GM18868 (cell line): Measurements from ENCODE around the gene MYL7.

Source experiments
- ATAC-seq: cut with Tn5 transposase; IDR thresholded peaks from one replicate; pipeline ENCODE4 v1.9.1; 2021; ENCODE audit warnings: mild to moderate bottlenecking, moderate library complexity; ENCODE audit not compliant: unreplicated experiment

The MYL7 gene

DNA sequence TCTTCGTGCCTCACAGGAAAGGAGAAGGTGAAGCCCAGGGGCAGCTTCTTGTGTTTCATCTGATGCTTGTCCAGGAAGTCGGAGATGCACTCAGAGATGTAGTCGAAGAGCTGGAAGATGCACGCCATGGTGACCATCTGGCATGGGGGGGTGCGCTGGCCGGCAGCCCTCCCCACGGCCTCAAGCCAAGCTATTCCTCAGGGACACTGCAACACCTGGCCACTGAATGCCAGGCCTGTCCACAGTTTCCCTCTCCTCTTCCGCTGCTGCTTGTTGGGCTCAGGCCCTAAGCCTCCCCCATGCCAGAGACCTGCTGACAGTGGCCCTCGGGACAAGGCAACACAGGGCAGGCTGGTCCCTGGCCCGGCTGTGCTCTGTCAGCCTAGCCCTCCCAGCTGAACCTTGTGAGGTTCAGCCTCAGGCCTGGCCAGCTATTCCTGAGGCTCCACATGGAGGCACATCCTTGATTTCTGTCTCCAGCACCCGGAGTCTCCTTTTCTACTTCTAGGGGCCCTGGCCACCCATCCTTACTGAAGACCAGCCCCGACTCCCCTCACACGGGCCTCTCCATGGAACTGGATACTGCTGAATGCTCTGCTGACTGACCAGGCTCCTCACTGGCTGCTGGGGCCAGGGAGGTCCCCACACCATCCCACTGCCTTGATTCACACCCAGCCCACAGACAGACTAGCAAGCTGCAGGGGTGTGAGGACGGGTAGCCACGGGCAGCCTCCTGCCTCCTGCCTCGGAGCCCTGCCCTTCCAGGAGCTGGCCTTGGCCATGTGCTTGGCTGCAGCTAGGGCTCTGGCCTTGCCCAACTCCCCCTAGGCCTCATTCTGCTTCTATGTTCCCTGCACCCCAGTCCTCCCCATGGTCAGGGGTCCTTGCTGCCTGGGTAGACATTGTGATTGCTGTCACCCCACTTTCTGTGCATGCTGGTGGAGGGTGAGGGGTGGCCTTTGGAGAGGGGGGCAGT, 10.1 kb upstream of the MYL7 start:
- ATAC-seq, result no peak

DNA sequence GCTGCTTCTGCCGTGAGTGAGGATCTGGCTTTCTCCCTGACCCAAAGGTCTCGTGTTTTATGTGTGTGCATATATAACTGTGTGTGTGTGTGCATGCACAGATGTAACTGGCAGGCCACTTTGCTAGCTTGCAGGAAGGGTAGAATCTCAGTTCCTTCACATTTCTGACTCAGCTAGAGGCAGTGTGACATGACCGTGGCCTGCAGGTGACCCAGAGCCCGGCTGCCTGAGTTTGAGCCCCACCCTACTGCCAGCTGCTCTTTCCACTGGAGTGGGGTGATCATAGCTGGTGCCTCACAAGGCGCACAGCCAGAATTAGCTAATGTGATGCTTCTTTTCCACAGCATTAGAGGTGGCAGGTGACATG, 9.3 kb upstream of the MYL7 start:
- peak; percentile 85 for ATAC-seq

DNA sequence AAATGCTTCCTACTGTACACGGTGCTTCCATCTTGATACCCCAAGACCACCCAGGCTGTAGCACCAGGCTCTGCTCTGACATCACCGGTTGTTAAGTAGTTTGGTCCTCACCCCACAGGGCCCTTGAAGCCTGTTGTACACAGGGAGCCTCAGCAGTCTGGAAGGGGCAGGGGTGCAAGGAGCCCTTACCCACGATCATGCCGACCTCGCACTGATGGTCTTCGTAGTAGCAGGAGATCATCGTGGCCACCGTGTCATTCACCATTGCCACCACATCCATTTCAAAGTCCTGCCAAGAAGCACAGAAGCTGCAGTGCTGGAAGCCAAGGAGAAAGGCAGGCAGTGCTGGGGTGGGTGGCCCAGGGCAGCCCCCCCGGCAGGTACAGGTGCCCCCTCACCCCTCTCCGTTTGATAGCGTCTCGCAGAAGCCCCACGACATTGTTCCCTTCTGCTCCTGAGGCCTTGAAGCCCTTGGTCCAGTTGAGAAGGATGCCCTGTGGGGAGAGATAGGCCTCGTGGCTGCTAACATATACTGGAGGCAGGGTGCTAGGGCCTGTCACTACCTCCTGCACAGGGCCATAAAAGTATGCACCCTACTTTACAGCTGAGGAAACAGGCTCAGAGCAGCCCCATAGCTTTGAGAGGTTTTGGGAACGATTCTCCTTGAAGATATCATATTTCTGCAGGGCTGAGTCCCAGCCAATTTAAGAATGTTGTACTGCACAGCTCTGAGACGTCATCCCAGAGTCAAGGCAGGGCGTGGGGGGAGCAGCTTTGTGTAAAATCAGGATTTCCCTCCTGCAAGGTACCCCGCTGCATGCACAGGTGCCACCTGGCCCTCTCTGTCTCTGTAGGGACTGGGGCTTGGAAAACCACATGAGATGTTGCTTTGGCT, 8.7 kb upstream of the MYL7 start:
- ATAC-seq, result no peak

DNA sequence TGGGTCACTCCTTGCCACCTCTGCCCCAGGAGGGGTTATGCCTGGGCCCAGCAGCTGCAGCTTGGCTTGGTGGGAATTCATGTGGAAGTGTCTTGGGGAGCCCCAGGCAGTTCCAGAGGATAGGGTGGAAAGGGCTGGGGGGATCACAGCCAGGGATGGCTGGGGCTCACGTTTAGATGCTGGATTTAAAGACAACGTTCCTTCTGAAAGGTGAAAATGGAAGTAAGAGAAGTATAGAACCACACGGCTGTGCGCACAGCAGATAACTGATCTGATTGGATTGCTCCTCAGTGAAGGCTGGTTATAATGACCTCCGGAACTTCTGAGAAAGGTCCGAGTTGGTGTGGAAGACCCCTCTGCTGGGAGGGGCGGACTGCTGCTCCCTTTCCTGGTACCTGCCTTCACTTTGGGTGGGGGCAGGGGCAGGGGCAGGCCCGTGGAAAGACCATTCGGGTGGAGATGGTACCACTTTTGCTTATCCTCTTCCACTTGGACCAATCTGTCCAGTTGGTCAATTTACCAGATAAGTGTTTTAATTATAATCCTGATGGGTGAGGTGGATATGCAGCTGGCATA, 7.9 kb upstream of the MYL7 start:
- no peak for ATAC-seq

DNA sequence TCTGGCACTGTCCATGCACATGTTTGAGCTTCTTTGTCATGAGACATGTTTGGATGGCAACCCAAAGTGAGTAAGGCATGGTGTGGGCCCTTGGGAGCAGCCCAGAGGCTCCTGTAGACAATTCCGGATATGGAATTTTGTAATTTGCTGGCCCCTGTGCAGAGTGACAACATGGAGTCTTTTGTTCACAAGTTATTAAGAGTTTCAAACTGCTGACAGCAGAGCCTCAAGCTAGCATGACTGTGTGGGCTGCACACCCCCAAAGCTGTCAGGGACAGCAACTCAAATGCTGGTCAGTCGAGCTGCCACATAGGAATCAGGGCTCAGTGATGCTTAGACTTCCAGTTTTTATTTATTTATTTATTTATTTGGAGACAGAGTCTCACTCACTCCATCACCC, 7.0 kb upstream of the MYL7 start:
- ATAC-seq, result no peak

DNA sequence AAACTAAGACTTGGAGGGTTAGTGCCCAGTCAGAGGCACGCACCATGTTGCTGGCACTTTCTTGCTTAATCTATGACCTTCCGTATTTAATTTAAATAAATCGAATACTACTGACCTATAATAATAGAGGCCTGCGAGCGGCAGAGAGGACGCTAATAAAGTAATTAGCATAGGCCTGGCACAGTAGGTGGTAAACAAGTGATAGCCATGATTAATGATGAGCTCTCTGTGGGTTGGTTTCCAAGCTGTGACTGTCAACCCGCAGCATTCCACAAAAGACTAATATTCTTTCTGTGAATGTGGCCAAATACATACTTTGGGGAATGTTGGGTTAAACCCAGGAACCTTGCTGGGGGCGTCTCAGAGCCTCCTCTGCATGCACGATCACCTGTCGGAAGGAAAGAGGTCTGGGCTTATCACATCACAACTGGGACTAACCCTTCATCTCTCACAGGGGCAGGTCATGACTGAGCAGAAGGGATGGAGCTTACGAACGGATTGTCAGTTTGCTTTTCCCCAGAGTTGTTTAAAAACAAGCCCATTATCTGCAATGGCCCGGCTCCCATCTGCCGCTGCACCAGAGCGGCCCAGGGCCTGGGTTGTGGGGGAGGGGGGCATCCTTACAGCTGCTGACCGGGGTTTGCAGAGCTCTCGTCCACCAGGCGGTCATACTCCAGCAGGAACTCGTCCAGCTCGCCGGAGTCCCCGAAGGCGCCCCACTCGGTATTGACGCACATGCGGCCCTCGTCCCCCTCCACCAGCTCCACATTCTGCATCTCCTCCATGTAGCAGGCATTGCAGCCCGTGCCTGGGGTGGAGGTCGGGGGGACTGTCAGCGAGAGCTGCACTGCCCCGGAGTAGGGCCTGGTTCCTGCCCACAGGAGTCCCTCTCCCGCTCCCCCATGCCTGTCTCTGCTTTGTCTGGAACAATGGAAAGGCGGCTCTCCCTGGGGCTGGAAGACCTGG, 6.2 kb upstream of the MYL7 start:
- ATAC-seq, result no peak

DNA sequence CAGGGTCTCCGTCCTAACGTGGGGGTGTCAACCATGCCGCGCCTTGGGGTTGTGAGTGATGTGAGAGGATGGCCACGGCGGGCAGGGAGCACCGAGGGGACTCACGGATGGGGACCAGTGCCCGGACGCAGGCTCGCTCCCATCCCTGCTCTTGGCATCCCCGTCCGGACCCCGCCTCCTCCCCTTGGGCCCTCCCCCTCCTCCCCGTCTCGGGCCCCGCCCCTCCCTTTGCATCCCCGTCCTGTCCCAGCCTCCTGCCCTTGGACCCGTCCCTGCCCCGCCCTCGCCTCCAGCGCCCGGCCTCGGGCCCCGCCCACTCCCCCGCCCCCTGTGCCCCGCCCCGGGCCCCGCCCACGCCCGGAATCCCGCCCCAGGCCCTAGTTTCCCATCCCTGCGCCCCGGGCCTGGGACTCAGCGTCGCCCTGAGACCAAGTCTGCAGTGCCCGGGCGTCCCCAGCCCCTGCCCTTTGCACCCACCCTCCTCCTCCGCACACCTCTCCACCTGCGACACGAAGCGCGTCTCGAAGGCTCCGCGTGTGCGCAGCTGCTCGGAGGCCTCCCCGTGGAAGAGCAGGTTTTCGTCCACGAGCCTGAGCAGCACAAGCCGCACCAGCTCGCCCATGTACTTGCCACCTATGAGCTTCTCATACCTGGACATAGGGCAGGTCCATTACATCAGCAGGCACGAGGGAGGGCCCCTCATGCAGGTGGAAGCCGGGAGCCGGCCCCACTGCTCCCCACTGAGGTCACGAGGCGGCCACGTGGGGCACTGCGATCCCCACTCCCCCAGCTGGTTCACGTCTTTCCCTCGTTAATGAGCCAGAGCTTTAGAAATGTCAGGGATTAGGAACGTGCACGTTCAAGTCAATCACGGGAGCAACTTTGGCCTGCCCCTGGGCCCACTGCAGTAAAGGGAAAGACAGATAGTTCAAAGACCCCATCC, 5.1 kb upstream of the MYL7 start:
- ATAC-seq, result no peak

DNA sequence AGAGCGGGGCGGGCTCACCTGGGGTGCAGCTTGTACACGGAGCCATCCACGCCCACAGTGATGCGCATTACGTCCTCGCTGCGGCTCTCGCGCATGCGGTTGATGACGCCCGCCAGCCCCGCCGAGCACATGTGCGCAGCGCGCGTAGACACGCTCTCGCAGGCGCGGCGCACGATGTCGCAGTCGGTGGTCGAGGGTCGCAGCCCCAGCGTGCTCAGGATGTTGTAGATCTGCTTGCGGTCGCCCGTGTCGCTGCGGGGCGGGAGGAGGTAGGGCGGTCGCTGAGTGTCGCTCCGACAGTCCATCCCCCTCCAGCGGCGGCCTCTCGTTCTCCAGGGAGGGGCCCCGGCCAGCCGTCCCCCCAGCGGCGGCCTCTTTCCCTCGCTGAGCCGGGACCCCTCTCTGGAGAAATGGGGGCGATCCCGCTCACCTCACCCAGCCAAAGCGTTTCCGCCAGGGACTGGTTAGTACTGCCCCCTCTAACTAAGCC, 4.4 kb upstream of the MYL7 start:
- ATAC-seq, result no peak

DNA sequence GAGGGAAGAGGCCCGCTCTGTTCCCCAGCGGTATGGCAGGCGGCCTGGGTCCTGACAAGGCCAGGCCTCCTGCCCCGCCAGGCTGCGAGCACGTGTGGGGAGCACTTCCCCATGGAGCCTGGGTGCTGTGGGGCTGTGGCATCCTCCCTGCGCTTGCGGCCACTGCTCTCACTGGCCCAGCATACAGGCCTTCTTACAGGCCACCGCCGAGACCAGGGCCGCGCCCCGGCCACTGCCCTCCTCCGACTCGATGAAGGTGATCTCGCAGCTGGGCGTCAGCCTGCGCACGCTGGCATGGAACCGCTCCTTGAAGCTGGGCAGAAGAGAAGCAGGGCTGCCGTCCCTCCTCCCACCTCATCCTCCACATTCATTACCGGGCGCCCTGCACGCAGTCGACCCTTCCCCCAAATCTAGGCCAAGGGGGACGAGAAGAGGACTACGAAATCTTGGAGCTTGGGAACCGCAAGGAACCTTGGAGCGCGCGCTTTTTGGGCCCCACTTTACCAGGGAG, 3.9 kb upstream of the MYL7 start:
- no peak for ATAC-seq

DNA sequence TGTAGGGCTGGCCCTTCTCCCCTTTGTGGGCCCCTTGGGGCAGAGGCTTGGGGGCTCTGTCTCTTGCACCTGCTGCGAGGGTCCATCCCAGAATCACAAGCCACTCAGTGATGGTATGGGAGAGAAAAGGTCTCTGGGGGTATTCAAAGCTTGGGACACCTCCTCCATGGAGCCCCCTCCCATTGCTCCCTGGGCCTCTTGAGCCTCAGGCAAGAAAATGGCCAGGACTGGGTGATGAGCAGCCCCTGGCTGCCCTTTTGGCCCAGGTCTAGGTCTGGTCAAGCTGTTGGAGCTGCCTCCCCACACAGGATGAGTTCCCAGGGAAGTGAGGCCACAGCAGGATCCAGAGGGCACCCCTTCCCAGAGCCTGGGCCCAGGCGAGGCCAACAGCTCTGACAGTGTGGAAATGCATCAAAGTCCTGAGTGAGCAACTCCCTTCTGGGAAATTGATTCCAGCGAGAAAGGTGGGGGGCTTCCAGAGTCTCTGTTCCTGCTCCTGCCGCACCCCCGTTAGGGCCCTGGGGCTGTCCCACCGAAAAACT, 3.4 kb upstream of the MYL7 start:
- no peak for ATAC-seq

DNA sequence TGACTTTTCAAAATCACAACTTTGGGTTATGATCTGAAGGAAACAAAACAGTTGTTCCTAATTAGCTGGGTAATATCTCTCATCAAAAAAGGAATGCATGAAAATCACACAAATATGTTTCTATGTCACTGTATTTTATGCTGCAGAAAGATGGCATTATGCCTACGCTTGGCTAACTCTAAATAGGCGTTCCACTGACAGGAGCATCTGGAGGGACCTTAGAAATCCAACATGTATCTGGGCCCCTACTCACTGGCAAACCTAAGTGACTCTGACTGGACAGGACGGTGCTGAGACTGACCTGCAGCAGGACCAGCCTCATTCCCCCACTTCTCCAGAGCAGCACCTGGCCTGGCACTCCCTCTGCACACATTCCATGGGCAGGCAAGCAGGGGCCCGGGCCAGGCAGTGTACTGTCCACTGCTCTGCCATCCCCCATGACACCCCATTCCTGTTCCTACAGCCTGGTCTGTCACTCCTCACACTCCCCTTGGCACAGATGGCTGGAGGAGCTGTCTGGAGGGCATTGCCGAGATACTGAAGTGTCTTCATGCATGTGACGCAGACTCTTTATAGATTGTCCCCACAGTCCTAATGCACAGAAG, 2.6 kb upstream of the MYL7 start:
- ATAC-seq, result no peak

DNA sequence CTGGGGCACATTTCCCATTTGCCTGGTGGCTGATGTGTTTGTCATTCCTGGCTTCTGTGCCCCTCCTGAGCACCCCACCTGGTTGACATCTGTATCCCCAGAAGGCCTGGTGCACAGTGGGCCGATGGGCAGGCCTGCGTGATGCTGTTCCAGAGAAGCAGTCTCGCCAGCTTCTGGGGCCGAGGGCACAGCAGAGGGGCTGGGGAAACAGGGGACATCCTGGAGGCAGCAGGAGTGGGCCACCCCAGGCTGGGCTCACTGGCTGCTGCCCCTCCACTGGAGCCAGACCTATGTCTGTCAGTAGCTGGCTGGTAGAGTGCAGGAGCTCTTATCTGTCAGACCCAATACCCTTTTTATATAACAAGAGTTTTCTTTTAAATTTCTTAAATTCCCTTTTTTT, 896 bp upstream of the MYL7 start:
- ATAC-seq, result no peak

DNA sequence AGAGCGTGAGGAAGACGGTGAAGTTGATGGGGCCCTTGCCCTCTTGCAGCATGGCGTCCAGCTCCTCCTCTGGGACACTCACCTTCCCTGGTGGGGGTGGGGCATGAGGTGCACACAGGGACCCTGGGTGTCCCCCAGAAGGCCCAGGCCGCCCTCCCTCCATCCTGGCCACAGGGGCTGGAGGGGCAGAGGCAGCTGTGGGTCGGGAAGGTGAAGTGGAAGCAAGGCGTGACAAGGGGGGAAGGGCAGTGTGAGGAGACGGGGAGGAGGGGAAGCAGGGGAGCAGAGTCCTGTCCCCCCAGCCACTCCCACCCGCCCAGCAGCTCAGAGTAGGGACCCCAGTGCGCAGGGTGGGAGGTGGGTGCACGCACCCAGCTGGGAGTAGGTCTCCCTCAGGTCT, 791 bp downstream of the MYL7 start:
- ATAC-seq, result no peak

DNA sequence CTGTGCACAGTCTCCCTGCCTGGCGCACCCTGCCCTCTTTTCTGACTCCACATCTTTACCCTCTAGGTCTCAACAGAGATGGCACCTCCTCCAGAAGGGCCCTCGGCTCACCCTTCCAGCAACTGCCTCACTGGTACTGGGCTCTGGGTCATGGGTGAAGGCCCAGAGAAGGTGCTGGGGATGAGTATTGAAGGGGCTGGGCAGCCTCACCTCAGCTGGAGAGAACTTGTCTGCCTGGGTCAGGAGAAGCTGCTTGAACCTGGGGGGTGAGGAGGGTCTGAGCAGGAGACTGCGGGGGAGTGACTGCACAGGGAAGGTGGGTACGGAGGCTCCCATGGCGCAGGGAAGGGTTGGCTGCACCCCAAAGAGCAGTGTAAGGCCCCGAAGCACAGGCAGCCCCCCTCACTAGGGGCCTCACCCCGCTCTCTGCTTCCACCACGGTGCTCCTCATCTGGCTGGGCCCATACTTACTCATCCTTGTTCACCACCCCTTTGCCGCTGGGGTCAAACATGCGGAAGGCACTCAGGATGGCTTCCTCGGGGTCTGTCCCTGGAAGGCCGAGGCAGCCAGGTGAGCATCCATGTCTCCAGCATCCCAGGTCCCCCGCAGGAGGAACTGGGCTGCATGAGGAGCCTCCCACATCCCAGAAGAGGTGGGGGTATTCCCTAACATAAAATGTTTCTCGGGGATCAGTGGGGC, 1.7 kb downstream of the MYL7 start:
- no peak for ATAC-seq

DNA sequence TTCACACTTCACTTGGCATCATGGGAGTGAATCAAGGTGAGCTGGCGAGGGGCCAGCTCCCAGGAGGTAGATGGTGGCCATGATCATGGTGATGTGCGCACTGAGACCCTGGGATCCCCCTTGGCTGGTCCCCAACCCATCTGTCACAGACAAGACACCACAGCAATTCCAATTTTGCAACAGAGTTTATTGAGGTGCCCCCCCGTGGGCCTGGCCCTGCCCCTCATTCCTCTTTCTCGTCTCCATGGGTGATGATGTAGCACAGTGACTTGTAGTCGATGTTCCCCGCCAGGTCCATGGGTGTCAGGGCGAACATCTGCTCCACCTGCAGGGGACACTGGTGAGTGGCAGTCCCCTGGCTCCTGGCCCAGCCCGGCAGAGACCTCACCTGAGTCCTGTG, 2.4 kb downstream of the MYL7 start:
- ATAC-seq, result no peak

DNA sequence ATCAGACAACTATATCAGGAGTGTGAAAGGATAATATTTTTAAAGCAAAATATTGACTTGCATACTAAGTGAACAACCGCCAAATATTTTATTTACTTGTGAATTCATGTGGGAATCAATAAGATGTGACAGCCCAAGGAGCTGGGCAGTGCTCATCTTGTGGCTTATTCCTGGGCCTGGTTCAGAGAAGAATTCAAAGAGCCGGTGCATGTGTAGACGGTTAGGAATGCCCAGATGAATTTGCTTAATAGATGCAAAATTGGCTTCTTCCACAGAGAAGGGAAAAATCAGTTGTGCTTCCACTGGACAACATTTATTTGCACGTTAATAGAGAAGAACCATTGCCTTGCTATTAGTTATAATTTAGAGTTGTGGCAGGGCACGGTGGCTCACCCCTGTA, 4.4 kb downstream of the MYL7 start:
- no peak for ATAC-seq

DNA sequence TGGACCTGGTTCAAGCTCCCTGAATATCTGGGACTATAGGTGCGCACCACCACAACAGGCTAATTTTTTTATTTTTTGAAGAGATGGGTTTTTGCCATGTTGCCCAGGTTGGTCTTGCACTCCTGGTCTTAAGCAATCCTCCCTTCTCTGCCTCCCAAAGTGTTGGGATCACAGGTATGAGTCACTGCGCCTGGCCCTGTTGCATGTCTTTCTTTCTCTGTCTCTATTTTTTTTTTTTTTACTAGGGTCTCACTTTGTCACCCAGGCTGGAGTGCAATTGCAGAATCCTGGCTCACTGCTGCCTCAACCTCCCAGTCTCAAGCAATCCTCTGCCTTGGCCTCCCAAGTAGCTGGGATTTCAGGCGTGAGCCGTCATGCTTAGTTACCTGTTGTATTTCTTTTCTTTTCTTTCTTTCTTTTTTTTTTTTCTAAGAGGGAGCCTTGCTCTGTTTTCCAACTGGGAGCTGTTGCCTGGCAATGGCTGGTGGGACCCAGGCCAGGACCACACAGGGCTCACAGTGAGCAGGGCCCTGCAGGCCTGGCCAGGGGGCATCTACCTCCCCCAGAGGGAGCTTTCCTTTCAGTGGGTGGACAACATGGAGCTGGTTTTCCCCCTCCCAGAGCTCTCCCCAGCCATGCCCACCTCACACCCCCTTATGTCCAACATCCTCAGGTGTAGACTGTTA, 6.0 kb downstream of the MYL7 start:
- ATAC-seq, result no peak
